Neural cell (in vitro differentiated cells): Measurements from ENCODE around the gene CAMKMT.

Source experiments
- EZH2 ChIP-seq: fragments of 200-600, 300-800 bp; shearing (Covaris generic), sonication (generic); IDR thresholded peaks from 2 replicates; pipeline ENCODE4 v1.6.1; 2014; ENCODE audit warnings: antibody characterized with exemption, low read length, borderline replicate concordance, mild to moderate bottlenecking; ENCODE audit not compliant: insufficient read depth, poor library complexity, severe bottlenecking
- POLR2AphosphoS5 ChIP-seq: IDR thresholded peaks from 2 replicates; pipeline ENCODE4 v1.6.1; 2012
- TF ChIP-seq, protein P1 (sequence below): fragments of 450-650 bp; IDR thresholded peaks from 2 replicates; pipeline ENCODE4 v1.5.1; 2014; ENCODE audit warnings: antibody characterized with exemption, mild to moderate bottlenecking, moderate library complexity; ENCODE audit not compliant: poor library complexity, severe bottlenecking

DNA sequence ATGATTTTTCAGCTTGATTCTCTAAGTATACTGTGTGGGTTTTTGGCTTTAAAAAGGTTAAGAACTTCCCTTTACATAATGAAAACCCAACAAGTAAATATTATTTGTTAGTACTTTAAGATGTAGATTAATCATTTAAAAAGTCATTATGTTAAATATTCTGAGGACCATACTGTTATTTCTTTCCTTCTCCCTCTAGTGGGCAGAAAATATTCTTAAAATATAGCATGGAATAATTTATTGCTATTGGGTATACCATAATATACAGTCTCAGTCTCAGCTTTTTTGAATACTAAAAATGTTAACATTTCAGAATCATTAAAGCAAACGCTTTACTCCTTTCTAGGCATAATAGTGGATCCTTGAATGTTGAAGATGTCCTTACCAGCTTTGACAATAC is 28.1 kb downstream of the CAMKMT start:
- TF ChIP-seq POLR2AphosphoS5 = no peak
- TF ChIP-seq, protein P1, sequence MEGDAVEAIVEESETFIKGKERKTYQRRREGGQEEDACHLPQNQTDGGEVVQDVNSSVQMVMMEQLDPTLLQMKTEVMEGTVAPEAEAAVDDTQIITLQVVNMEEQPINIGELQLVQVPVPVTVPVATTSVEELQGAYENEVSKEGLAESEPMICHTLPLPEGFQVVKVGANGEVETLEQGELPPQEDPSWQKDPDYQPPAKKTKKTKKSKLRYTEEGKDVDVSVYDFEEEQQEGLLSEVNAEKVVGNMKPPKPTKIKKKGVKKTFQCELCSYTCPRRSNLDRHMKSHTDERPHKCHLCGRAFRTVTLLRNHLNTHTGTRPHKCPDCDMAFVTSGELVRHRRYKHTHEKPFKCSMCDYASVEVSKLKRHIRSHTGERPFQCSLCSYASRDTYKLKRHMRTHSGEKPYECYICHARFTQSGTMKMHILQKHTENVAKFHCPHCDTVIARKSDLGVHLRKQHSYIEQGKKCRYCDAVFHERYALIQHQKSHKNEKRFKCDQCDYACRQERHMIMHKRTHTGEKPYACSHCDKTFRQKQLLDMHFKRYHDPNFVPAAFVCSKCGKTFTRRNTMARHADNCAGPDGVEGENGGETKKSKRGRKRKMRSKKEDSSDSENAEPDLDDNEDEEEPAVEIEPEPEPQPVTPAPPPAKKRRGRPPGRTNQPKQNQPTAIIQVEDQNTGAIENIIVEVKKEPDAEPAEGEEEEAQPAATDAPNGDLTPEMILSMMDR = peak; percentile 48
- no peak for TF ChIP-seq EZH2
